ENCODE data around the gene LHFPL2.

DNA sequence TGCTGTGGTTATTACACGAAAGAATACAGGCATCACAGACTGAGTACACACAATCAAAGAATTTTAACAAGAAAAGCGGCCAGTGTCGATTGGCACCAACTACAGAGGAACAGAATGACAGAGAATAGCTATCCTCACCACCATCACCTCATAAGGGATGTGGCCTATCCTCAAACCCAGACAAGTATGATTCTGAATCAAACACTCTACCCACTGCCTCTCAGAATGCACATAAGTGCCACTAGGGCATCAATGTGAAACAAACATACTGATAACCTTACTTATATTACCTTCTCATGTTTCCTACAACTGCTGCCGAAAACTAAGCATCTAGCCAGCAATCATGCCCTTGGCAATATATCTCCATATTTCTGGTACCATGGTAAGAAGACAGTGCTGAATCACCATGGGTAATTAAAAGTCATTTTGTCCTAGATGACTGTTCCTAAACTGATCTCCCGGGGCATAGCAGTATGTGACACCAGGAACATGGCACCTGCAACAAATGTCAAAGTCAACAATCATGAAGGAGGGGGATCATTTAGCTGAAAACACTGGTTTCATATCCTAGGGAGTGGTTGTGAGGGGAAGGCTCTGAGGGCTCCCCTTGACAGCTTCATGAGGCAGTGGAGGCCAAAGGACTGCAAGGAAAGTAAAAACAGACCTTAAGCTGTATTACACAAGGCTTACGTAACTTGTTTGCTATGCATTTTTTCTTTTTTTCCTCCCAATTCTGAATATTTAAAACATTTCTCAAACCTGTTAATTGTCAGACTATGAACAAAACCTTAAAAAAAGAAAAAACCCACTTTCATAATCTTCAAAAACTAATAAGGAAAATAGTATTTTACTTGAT is 88.3 kb downstream of the LHFPL2 start:
- TF ChIP-seq ZNF584 (CRISPR knock-in tag; IDR thresholded peaks at IDR 0.05; ENCODE audit: low read depth): no peak
- TF ChIP-seq, protein P1, sequence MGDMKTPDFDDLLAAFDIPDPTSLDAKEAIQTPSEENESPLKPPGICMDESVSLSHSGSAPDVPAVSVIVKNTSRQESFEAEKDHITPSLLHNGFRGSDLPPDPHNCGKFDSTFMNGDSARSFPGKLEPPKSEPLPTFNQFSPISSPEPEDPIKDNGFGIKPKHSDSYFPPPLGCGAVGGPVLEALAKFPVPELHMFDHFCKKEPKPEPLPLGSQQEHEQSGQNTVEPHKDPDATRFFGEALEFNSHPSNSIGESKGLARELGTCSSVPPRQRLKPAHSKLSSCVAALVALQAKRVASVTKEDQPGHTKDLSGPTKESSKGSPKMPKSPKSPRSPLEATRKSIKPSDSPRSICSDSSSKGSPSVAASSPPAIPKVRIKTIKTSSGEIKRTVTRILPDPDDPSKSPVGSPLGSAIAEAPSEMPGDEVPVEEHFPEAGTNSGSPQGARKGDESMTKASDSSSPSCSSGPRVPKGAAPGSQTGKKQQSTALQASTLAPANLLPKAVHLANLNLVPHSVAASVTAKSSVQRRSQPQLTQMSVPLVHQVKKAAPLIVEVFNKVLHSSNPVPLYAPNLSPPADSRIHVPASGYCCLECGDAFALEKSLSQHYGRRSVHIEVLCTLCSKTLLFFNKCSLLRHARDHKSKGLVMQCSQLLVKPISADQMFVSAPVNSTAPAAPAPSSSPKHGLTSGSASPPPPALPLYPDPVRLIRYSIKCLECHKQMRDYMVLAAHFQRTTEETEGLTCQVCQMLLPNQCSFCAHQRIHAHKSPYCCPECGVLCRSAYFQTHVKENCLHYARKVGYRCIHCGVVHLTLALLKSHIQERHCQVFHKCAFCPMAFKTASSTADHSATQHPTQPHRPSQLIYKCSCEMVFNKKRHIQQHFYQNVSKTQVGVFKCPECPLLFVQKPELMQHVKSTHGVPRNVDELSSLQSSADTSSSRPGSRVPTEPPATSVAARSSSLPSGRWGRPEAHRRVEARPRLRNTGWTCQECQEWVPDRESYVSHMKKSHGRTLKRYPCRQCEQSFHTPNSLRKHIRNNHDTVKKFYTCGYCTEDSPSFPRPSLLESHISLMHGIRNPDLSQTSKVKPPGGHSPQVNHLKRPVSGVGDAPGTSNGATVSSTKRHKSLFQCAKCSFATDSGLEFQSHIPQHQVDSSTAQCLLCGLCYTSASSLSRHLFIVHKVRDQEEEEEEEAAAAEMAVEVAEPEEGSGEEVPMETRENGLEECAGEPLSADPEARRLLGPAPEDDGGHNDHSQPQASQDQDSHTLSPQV (IDR thresholded peaks at IDR 0.05): no peak
- no peak for TF ChIP-seq SIN3A (IDR thresholded peaks at IDR 0.05; ENCODE audit: borderline replicate concordance in 2 of 2, control insufficient read depth in 1 of 2, low read depth in 2 of 2, low read length in 2 of 2)
- TF ChIP-seq CREB1 (IDR thresholded peaks at IDR 0.05): no peak
- TF ChIP-seq CREB1 (CRISPR knock-in tag; IDR thresholded peaks at IDR 0.05): no peak
- no peak for TF ChIP-seq CTCF (IDR thresholded peaks at IDR 0.05 in 2 of 3, conservative IDR thresholded peaks at IDR 0.05 in 1 of 3; ENCODE audit: insufficient read depth in 2 of 3, low read depth in 1 of 3, low read length in 3 of 3)
- no peak for TF ChIP-seq NRF1 (conservative IDR thresholded peaks at IDR 0.05 in 1 of 2, IDR thresholded peaks at IDR 0.05 in 1 of 2)
- TF ChIP-seq, protein P2, sequence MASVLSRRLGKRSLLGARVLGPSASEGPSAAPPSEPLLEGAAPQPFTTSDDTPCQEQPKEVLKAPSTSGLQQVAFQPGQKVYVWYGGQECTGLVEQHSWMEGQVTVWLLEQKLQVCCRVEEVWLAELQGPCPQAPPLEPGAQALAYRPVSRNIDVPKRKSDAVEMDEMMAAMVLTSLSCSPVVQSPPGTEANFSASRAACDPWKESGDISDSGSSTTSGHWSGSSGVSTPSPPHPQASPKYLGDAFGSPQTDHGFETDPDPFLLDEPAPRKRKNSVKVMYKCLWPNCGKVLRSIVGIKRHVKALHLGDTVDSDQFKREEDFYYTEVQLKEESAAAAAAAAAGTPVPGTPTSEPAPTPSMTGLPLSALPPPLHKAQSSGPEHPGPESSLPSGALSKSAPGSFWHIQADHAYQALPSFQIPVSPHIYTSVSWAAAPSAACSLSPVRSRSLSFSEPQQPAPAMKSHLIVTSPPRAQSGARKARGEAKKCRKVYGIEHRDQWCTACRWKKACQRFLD (CRISPR knock-in tag; IDR thresholded peaks at IDR 0.05): no peak
- TF ChIP-seq, protein P3, sequence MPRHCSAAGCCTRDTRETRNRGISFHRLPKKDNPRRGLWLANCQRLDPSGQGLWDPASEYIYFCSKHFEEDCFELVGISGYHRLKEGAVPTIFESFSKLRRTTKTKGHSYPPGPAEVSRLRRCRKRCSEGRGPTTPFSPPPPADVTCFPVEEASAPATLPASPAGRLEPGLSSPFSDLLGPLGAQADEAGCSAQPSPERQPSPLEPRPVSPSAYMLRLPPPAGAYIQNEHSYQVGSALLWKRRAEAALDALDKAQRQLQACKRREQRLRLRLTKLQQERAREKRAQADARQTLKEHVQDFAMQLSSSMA (CRISPR knock-in tag; IDR thresholded peaks at IDR 0.05): no peak
- TF ChIP-seq TAL1 (IDR thresholded peaks at IDR 0.05): no peak
- TF ChIP-seq JUND (IDR thresholded peaks at IDR 0.05; ENCODE audit: borderline replicate concordance, low read depth, low read length): no peak
- no peak for TF ChIP-seq JUND (tag; IDR thresholded peaks at IDR 0.05; ENCODE audit: borderline replicate concordance, low read depth, low read length)
- no peak for TF ChIP-seq SMAD1 (IDR thresholded peaks at IDR 0.05; ENCODE audit: low read depth, low read length, partially characterized antibody)
- no peak for TF ChIP-seq ELF4 (CRISPR knock-in tag; IDR thresholded peaks at IDR 0.05)
- TF ChIP-seq EP300 (IDR thresholded peaks at IDR 0.05; ENCODE audit: low read length): no peak

All from K562 (cell line).